NCI-H1436 (cell line): ENCODE data around the gene ERN1.

Experiments
- DNase-seq: peaks from one replicate; lab custom pipeline; 2025; lab: John Stamatoyannopoulos, UW

Gene ERN1

DNA sequence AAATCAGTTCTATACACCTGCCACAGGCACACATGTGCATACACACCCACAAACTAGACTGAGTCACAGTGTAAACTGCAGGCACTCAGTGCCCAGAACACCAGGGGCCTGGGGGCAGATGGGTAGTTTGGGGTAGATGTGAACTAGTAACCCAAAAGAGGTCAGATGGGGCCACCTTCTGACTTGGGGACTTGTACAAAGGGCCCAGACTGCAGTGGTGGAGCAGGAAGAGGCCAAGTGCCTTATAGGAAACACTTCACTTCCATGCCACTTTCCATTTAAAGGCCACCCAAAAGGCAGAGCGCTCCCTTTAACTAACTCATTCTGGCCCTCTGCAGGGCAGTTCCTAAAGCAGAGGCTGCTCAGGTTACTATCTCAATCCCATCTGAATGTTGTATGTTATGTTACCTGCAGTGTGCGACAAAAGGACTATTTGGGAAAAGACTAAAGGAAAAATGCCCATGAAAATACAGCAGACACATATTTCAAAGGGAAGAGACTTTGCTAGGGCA is 27.8 kb upstream of the ERN1 start:
- no peak for DNase-seq

DNA sequence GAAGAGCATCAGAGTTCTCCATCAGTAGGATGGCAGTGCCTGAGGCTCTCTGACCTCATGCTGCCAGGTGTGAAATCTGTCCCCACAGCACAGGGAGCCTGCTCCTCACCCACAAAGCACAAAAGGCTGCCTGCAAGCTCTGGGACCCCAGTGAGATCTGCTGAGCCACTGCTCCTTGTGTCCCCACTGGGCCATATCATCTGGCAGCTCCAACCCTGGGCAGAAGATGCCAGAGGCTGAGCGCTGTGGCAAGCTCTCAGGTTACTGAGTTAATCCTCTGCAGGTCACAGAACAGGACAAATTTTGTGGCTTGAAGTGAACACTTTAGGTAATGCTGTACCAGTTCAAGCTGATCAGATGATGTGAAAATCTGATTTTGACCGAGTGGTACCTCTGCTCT is 26.7 kb upstream of the ERN1 start:
- no peak for DNase-seq

DNA sequence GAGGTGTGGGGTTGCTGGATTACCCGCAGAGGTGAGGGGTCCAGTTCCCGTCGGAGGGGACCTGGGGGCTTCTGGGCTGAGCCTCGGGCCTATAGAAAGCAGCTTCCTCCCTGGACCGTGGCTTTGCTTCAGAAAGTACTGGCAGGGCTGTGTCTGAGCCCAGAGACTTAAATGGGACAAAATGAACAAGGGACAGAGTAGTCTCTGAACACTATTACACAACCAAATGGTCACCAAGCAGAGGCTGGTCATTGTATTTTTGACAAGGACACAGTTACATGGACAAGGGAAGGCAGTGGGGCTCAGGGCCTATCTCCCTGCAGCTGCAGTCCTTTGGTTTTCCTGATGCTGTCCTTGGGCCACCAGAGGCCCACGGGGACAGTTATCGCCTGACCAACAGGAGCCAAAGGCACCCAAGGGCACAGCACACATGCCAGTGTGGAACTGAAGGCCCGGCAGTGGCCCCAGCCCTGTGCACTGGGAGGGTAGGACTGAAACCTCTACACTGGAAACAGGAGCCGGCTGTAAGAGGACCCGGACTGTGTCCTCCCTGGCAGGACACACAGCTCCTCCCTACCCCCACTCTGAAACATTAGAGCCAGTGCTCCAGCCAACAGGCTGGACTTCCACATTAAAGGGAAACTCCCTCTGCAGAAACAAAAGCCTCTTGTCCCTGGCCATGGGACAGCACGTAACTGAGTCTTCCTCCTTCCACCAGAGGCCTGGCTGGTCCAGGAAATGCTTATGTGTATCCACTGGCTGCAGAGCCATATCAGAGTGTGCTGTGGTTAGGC is 26.0 kb upstream of the ERN1 start:
- no peak for DNase-seq

DNA sequence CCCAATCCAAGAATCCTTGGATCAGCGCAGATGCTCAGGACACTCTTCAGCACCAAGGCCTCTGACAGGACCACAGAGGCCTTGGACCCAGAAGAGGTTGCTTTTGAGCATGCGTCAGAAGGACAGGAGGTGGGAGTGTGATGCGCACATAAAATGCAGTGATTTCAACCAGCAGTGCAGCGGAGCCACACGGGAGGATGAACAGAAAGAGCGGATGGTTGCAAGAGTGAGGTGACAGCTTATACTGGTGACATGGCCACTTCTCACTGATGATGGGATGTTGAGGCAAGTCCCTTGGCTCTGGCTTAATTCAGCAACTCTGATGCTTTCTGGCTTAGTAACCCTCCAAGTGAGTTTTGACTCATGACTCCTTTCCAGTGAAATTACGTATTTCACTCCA is 25.2 kb upstream of the ERN1 start:
- DNase-seq, result no peak

DNA sequence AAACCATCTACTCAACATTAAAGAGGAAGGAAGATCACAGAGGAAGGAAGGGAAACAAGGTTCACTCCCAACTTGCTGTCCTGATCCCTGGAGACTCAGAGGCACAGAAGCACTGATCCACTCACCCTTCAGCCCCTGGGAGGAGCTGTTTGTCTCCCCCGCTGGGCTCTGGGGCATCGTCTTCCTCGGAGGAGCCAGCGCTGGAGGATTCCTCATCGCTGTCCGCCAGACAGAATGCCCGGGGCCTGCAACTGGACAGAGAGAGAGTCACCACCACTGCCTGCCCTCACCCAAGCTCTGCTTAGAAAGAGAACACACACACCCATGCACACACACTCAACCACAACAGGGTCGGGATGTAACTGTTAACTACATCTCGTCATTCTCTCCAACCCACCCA is 24.8 kb upstream of the ERN1 start:
- no peak for DNase-seq

DNA sequence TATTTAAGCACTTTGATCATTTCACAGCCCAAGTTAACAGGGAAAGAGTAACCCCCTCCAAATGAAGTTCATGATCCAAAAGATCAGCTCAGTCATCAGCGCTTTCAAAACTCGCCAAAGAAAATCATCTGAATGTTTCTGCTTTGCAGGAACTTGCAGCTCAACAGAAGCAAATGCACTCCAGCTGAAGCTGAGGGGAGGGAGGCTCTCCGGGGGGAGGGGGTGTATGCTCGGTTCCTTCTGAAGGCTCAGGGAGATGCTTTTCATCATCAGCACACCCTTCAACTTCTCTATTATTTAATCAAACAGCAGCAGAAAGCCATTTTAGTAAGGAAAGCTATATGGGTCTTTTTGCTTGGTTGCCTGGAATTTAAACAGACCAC is 24.4 kb upstream of the ERN1 start:
- no peak for DNase-seq

DNA sequence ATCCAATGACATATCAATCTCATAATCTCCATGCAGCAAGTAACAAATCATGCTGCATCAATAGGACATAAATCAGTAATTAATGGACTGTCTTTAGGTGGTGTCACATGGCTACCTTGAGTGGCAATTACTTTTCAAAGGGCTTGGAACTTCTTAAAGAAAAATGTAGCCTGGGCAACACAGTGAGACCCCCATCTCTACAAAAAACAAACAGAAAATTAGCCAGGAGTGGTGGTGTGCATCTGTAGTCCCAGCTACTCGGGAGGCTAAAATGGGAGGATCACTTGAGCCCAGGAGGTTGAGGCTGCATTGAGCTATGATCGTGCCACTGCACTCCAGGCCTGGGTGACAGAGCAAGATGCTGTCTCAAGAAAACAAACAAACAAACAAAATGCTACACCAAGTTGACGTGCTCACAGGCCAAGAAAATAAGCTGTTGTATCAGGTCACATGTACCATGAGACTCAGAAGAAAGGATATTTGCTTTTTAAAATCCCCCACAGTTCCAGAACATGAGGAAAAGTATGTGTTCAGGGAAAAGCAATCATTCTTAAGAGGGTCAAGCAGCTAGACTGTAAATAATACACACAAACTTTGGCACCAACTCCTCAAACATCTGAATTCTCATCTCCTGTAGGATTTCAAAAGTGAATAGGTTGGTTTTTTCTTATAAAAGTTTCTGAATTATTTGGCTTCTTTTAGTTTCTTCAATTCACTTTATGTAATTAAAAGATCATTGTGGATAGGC is 23.8 kb upstream of the ERN1 start:
- DNase-seq, result no peak

DNA sequence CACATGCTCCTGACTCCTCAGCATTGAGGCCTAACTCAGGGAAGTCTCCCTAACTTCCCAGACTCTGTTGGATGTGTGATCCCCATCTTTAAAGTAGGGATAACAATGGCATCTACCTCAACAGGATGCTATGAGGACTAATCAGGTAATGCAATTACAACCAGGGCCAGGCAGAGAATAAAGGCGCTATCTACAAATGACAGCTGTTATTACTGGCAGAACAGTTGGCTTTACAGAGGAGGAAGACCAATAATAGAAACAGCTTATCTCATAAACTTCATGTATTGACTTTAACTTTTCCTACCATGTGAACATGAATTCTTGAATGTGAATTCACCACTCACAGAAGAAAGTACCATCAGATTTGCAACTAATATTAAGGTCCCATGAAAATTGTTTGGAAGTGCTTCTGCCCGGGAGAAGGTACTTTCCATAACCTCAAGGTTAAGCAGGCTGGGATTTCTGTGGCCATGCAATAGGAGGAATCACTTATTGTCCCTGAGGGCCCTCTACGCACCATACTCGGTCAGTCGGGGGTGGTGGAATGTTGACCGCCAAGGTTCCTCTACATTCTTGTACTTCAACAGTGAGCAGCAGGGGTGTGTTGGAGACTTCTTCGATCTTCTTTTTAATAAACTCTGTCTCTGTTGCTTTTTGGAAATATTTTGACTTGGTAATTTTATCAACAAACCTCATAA is 22.6 kb upstream of the ERN1 start:
- no peak for DNase-seq

DNA sequence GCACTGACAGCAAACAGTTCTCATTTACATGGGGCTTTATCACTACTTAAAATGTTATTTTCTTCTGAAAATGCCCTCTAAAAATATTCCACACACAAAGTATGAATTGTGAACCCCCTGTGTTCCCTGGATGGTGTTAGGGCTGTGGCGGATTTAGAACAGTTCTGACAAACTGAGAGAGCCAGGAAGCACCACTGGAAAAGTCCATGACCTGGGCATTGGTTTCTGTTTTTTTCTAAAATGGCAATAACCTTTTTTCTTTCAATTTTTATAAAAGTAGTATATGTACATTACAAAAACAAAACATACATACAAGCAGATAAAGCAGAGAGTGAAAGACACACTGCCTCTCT is 21.0 kb upstream of the ERN1 start:
- no peak for DNase-seq

DNA sequence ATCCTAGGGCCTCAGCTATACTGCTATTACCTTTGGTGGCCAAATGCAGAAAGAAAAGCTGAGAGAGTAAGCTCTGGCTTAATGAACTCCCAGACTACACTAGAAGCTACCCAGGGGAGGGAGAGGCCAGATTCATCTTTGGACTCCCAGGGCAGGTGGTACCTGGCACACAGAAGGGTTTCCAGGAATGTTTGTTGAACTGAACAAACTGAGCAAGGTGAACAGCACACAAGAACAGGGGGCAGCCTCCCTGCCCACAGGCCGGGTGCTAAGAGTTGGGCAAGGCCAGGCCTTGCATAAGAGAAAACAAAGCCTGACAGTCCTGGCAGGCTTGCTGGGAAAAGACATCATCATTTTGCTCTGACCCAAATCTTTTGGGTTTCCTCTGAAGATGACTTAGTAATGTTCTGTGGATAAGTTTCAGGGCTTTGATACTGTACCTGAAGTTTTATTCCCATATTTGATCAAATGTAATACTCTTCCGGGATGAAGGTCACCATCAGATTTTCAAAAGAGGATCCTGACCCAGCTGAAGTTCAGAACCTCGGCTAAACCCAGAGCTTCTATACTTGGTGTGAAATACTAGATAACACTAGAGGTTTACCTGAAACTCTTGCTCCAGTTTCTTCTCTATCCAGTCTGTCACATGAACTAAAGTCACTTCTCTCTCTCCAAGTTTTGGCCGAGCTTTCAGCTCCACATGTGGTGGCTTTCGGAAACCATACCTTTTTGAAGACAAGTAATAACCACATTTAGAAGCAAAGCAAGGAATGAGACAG is 20.5 kb upstream of the ERN1 start:
- no peak for DNase-seq

DNA sequence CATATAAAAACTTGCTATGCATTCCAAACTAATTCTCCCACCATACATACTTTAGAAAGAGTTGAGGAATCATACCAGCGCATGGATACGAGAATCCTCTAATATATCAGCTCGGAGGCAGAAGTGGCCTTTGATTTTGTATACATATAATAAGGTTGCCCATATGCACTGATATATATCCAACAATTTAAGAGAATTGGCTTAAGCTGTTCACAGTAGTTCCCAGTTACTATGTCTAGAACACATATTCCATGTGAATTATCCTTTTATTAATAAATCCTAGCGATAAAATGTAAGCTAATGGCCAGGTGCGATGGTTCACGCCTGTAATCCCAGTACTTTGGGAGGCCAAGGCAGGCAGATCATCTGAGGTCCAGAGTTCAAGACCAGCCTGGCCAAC is 19.3 kb upstream of the ERN1 start:
- DNase-seq, result no peak

DNA sequence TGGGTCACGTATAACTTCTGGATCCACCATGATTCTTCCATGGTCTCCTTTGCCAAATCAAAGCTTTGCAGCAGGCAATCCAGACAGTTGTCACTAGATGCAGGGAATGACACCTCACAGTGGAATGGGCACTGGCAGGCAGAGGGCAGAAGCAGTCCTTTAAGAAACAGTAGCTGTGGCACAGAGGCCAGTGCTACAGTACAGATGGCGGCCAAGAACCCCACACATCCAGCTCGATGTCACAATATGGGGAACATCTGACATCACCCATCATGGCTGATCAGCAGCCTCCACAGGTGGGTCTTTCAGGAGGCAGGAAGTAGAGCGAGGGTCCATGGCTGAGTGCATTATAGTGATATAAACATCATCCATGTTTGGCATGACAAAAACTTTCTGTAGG is 18.8 kb upstream of the ERN1 start:
- DNase-seq, result no peak

DNA sequence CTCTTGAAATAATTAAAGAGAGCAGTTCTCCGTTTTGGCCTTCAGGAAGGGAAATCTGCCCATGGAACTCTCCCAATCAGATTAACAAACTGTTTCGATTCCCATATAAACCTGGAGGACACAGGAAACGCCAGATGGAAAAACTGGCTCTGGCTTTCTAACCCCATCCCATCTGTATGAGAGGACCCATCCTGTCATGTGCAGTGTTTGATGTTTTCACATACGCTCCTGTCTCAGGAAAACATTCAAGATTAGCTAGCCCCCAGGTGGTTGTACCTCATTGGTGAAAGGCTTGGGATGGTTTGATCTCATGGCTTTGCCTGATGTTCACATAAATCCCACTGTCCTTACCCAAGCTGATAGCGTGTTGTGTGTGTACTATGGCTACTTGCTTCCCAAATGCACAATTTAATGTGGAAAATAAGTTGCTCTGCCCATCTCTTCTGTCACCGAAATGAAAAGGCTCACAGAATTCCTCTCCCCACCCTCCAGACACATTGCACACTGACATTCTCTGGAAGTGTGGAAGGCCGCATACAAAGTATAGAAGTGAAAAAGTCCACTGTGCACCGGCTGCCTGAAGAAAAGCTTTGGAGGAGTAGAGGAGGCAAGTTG is 18.2 kb upstream of the ERN1 start:
- no peak for DNase-seq

DNA sequence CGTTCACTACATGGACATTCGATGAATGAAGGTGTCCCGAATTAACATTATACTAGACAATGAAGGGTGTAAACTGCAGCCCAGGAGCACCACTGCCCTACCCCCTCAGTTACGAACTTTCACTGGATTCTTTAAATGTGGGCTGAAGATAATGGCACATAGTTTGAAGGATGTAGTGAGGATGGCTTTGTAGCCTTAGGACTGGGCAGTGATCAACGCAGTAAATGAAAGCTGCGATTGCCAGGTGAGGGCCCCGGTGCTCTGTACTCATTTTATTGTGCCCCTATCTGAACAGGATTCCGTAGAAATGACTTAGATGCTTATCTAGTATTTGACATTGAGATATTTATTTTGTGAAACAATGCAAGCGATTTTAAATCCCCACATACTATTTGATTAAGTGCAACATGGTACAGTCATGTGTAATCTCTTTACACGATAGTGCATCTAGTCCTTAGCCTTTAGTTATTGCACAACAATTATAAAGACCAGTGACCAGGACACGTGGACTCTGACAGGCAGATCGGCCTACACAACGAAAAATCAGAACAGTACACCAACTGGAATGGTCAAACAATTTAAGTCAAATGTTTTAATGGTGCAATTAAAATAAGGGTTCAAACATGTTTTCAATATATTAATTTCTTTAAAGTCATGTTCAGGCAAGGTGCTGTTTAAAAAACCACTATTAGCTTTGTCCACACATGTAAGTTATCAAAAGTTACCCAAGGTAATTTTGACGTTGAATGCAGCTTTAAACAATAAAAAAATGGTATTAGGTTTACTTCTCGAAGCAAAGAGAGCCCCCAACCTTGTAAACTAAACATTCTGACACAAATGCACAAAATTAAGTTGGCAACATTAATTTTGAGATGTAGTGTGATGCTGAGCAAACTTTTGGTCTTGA is 17.4 kb upstream of the ERN1 start:
- no peak for DNase-seq

DNA sequence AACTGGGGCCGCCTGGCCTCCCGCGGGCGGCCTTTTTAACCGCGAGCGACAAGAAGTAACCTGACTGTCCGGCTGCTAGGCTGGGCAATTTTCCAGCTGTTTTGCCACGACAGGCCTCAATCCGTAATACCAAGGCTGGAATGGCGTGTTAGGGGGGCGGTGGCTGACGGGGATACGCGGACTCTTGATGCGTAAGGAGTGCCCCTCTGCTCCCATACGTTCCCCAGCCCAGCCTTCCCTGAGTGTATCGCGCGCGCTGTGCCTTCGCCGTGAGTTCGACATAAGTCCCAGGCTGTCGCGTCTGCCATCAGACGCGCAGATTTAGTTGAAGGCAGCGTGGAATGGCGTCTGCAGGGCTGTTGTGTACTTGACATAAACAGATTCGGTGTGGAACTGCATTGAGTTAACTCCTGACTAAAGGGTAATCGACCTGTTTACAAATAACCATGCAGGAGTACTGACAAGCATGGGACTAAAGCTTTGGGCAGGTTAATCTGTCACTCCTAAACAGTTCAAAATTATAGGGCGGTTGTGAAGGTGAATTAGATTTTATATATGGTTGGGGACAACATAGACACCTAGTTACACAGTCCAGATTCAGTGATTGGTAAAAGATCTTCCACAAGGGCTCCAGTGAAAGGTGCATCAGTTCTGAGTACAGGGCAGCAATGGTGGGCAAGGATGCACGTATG is 16.6 kb upstream of the ERN1 start:
- DNase-seq, result no peak

DNA sequence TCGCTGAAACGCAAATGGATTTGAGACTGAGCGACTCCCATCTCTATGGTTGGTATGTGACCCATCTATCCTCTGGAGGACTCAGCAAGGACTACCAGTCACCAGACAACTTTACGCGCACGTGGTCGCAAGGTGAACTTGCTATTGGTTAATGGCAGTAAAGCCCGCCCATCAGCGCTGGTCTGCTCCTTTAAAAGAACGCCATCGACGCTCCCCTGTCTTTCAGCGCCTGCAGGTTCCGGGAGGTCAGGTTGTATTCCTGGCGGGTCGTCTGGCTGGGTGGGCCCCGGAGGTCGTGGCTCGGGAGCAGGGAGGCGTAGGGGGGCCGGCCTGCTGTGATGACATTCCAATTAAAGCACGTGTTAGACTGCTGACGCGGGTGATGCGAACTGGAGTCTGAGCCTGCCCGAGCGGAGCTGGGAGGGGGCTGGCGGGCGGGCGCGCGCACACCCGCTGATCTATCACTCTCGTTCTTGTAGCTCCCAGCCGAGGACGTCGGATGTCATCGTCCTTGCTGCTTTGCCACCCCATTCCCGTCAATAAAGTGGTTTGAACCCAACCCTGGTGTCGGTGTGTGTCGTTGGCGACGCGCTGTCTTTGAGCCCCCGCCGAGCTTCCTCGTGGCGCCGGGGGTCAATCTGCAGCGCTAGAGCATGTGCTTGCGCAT is 15.9 kb upstream of the ERN1 start:
- peak; percentile 99 for DNase-seq

DNA sequence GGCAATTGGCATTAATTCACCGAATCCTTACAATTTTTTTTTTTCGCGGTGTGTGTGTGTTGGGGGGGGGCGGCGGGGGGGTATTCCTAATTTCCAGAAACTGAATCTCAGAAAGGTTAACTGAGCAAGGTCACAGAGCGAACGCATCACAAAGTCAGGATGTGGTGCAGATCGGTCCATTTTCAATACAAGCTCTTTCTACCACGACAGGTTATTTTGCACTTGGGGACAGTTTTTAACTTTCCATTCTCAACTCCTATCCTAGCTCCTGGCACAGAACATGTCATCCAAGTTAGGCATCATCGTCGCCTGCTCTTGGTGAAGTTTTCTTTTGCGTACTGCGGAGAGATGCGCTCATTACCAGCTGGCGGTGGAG is 15.4 kb upstream of the ERN1 start:
- no peak for DNase-seq

DNA sequence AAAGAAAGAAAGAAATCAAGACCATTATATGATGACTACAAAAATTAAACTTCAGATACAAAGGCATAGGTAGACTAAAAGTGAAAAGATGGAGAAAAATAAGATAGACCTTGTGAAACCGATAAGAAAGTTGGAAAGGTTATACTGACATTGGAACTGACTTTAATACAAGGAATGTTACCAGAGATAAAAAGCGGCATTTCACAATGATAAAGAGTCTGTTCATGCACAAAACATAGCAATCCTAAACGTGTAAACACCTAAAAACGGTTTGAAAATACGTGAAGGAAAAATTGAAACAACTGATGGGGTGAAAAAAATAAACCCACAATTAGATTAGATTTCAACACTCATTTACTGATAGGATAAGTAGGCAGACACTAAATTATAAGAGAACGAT is 9.6 kb upstream of the ERN1 start:
- DNase-seq, result no peak

DNA sequence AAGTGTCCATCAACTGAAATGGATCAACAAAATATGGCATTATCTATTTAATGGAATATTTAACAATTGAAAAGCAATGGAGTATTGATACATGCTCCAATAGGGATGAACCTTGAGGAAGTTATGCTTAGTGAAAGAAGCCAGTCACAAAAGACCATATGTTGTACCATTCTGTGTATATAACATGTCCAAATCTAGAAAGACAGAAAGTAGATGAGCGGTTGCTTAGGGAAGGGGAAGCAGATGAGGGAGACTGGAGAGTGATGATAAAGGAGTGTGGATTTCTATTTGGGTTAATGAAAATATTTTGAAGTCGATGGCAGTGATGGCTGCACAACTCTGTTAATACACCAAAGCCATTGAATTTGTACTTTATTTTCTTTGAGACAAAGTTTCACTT is 8.5 kb upstream of the ERN1 start:
- DNase-seq, result no peak

DNA sequence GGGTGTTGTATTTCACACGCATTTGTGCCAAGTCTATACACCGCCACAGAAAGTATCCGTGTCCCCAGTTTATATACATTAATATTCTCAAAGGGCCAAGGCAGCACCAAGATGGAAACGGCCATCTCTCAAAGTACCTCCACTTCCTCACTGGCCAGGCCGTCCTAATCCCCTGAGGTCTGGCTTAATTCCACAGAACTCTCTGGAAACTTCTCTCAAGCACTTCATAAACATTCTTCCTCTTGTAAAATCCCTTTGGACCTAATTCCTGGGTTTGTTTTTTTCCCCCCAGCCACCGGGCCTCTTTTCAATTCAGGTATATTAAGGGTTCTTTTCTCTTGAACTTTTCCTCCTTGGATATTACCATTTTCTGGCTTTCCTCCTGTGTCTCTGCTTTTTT is 5.1 kb upstream of the ERN1 start:
- no peak for DNase-seq
